ENCODE results near the gene CAPN13.

- TF ChIP-seq CTCF (IDR thresholded peaks at IDR 0.05) (no peak), POLR2A (IDR thresholded peaks at IDR 0.05) (no peak)
Measured at GRCh38 chr2:30759481-30759880, 47.8 kb downstream of the CAPN13 start.

Data from esophagus squamous epithelium (tissue), 4 donors.